WI38 (cell line): ENCODE results near the gene DCLRE1A.

ENCODE experiments used
- H3K4me3 ChIP-seq: 2 replicates; pipeline ENCODE4 v1.5.1; 2011; ENCODE audit warnings: low read depth, mild to moderate bottlenecking, control low read depth, low read length
- TF ChIP-seq, protein P1 (sequence below): IDR thresholded peaks from 2 replicates; pipeline ENCODE4 v1.5.1; 2012; ENCODE audit warnings: low read depth, mild to moderate bottlenecking, control low read depth, low read length

DCLRE1A gene

DNA sequence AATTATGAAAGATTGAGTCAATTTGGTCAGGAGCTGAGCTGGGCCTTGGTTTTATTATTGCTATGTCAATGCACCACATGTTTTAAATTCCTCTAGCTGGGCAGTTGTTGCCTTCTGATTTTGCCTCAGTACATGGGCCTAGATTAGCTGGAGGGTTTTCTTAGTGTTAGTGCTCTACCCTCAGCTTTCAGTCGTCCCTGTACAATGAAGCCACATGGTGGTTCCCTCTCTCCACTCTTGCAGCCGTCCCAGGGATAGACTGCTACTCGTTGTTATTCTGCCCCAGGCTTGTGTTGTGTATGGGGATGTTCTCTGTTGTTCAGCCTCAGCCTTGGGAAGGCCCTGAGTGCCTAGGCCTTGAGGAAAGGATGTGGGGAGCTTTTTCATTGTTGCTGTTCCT lies 37.6 kb upstream of the DCLRE1A start:
- H3K4me3 ChIP-seq: no peak overlapping the region
- TF ChIP-seq, protein P1, sequence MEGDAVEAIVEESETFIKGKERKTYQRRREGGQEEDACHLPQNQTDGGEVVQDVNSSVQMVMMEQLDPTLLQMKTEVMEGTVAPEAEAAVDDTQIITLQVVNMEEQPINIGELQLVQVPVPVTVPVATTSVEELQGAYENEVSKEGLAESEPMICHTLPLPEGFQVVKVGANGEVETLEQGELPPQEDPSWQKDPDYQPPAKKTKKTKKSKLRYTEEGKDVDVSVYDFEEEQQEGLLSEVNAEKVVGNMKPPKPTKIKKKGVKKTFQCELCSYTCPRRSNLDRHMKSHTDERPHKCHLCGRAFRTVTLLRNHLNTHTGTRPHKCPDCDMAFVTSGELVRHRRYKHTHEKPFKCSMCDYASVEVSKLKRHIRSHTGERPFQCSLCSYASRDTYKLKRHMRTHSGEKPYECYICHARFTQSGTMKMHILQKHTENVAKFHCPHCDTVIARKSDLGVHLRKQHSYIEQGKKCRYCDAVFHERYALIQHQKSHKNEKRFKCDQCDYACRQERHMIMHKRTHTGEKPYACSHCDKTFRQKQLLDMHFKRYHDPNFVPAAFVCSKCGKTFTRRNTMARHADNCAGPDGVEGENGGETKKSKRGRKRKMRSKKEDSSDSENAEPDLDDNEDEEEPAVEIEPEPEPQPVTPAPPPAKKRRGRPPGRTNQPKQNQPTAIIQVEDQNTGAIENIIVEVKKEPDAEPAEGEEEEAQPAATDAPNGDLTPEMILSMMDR: no peak

DNA sequence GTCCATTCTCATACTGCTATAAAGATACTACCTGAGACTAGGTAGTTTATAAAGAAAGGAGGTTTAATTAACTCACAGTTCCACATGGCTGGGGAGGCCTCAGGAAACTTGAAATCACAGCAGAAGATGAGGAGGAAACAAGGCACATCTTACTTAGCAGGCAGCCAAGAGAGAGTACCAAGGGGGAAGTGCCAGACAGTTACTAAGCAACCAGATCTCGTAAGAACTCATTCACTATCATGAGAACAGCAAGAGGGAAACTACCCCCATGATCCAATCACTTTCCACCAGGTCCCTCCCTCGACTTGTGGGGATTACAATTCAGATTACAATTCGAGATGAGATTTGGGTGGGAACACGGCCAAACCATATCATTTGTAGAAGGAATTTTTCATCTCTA lies 36.9 kb upstream of the DCLRE1A start:
- TF ChIP-seq, protein P1: no peak
- H3K4me3 ChIP-seq: no peak overlapping the region

DNA sequence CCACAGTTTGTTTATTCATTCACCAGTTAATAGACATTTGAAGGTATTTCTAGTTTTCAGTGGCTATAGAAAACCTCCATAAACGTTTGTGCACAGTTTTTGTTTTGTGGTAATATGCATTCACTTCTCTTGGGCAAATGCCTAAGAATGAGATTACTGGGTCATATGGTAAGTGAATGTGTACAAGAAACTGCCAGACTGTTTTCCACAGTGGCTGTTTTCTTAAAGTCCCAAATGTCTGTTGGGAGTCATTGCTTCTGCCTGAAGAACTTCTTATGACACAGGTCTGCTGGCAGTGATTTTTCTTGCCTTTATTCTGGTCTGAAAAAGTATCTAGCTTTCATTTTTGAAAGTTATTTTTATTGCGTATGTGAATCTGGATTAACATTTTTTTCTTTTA lies 36.0 kb upstream of the DCLRE1A start:
- TF ChIP-seq, protein P1: no peak
- no peak overlapping the region for H3K4me3 ChIP-seq

DNA sequence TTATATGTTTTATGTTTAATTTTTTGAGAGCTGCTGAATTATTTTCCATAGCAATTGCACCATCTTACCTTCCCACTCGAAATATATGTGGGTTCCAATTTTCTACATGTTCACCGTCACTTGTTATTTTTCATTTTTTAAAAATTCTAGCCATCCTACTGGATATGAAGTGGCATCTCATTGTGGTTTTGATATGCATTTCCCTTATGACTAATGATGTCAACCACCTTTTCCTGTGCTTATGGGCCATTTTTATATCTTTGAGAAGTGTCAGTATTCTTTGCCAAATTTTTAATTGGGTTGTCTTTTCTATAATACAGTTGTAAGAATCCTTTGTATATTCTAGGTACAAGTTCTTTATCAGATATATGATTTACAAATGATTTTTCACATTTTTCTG lies 28.4 kb upstream of the DCLRE1A start:
- H3K4me3 ChIP-seq: no peak overlapping the region
- TF ChIP-seq, protein P1: no peak

DNA sequence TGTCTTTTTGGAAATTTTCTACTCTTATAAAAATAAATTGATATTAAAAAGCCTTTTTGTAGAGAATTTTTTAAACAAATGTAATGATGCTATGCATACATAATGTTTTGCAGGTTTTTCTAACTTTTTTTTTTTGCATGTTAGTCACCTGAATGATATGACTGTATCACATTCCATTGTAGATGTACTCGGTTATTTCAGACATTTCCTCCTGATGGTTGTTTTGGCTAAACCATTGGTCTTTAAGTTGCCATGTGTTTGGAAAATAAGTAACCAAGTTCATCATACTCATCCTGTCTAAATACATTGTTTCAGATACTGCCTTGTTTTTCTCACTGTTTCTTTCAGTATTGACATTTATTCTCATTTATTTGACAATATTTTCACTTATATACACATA lies 26.4 kb upstream of the DCLRE1A start:
- H3K4me3 ChIP-seq: no peak overlapping the region
- TF ChIP-seq, protein P1: no peak

DNA sequence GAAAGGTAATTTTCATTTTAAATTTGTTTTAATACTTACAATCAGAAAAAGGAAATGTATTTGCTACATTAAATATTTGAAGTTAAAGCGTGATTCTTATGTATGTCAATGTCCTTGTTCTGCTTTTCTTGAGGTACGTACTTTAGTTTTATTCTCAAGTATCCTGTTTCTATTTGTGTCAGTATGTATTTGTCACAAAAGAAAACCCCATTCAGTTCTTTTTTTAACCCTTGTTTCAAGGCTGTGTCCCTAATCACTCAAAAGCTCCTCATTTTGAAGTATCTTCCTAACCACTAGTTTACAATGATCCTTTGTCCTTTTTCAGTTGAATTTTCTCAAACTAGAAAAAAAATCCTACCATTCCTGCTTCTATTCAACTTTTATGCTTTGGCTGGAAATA lies 25.8 kb upstream of the DCLRE1A start:
- TF ChIP-seq, protein P1: no peak
- no peak overlapping the region for H3K4me3 ChIP-seq

DNA sequence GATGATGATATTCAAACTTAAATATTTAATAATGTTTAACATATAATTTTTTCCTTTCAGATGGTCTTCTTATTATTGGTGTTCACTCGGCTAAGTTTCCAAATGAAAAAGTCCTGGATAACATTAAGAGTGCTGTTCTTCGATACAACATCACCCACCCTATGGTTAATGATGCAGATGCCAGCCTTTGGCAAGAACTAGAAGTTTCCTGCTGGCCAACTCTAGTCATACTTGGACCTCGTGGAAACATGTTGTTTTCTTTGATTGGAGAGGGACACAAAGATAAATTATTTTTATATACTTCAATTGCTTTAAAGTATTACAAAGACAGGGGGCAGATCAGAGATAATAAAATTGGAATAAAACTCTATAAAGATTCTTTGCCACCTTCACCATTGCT lies 22.6 kb upstream of the DCLRE1A start:
- TF ChIP-seq, protein P1: no peak
- H3K4me3 ChIP-seq: no peak overlapping the region
